Body of pancreas (tissue), 4 donors: ENCODE results near the gene RAB6B. TPM values are rescaled to one million over a fixed set of nuclear protein-coding genes. Genes with fewer than 3 reads are reported as not detected.

ENCODE experiments used
- ATAC-seq: fragments of 150-250 bp; one replicate; pipeline ENCODE4 v1.9.1; 2016
- DNase-seq, 4 donors: peaks; one replicate each; pipeline ENCODE4 v3.0.0-alpha.2; 2019
- H3K27ac ChIP-seq, 4 donors: fragments of 200-600 bp; sonication (generic); 1 replicate in 3 of 4; 2 replicates in 1 of 4; pipeline versions ENCODE4 v1.5.1 to v1.6.1; 2016 to 2019; ENCODE audit warnings: mild to moderate bottlenecking in 1 of 4, mixed read lengths in 1 of 4, moderate library complexity in 1 of 4
- H3K27me3 ChIP-seq, 2 donors: fragments of 200-600 bp; sonication (generic); one replicate each; pipeline ENCODE4 v1.6.0; 2016; ENCODE audit warnings: mild to moderate bottlenecking in 1 of 2
- H3K36me3 ChIP-seq, 2 donors: fragments of 200-600 bp; sonication (generic); replicated peaks in 1 of 2; 2 replicates each; pipeline ENCODE4 v1.5.1; 2016; ENCODE audit warnings: low read depth in 2 of 2; ENCODE audit not compliant: insufficient read depth in 1 of 2
- H3K4me1 ChIP-seq: fragments of 200-600 bp; sonication (generic); one replicate; pipeline ENCODE4 v1.6.0; 2016
- H3K4me3 ChIP-seq, 2 donors: fragments of 200-600 bp; sonication (generic); 1 replicate in 1 of 2; 2 replicates in 1 of 2; pipeline ENCODE4 v1.5.1; 2016 to 2019
- H3K9me3 ChIP-seq, 3 donors: fragments of 200-600 bp; sonication (generic); 1 replicate in 2 of 3; 2 replicates in 1 of 3; pipeline ENCODE4 v1.5.1; 2016
- POLR2A ChIP-seq, 3 donors: fragments of 450-650 bp; IDR thresholded peaks; one replicate each; pipeline ENCODE4 v1.6.1; 2016; ENCODE audit warnings: antibody characterized with exemption in 3 of 3, mild to moderate bottlenecking in 2 of 3
- WGBS, 2 donors: methylation state at CpG; one replicate each; pipeline ENCODE4 v1.1.5; 2017; 5-methylcytosine and 5-hydroxymethylcytosine counted together
- intact Hi-C: fragments of 100-400 bp; cut with DNase I; formaldehyde crosslinking; loops from one replicate; pipeline ENCODE4 v1.15.1; 2023
- total RNA-seq, 2 donors: library from RNA; depleted of rRNA; stranded (reverse); fragments of >200 nt; gene quantifications; one replicate each; pipeline ENCODE4 v1.1.0, GENCODE V29; 2016
- TF ChIP-seq, protein P1 (sequence below), 7 experiments: fragments of 450-650 bp in 4 of 7; fragments of 200-600 bp in 3 of 7; sonication (generic) in 3 of 7; IDR thresholded peaks; one replicate each; pipeline ENCODE4 v1.5.1; 2016 to 2019; ENCODE audit warnings: antibody characterized with exemption in 7 of 7

RAB6B gene
- total RNA-seq, 2 donors from 2014 or later = 2.6 to 3.0 TPM

- no peak for ATAC-seq
- H3K27ac ChIP-seq = no peak overlapping the region
- no peak for DNase-seq
- 82 to 86% methylated on average over 5 of the region's 5 CpGs for WGBS, 2 donors
- intact Hi-C loops = no loop called here
- no peaks in the 10 kb centered on the region for H3K27me3 ChIP-seq
- no peaks in the 10 kb centered on the region for H3K9me3 ChIP-seq
- H3K36me3 ChIP-seq = no peaks in the 10 kb centered on the region
- TF ChIP-seq POLR2A (IDR thresholded peaks at IDR 0.05) = no peak
- TF ChIP-seq, protein P1, sequence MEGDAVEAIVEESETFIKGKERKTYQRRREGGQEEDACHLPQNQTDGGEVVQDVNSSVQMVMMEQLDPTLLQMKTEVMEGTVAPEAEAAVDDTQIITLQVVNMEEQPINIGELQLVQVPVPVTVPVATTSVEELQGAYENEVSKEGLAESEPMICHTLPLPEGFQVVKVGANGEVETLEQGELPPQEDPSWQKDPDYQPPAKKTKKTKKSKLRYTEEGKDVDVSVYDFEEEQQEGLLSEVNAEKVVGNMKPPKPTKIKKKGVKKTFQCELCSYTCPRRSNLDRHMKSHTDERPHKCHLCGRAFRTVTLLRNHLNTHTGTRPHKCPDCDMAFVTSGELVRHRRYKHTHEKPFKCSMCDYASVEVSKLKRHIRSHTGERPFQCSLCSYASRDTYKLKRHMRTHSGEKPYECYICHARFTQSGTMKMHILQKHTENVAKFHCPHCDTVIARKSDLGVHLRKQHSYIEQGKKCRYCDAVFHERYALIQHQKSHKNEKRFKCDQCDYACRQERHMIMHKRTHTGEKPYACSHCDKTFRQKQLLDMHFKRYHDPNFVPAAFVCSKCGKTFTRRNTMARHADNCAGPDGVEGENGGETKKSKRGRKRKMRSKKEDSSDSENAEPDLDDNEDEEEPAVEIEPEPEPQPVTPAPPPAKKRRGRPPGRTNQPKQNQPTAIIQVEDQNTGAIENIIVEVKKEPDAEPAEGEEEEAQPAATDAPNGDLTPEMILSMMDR (IDR thresholded peaks at IDR 0.05) = no peak
- H3K4me3 ChIP-seq = no peak overlapping the region
- no peaks in the 10 kb centered on the region for H3K4me1 ChIP-seq
Measured at GRCh38 chr3:133901847-133902246, 6.2 kb upstream of the RAB6B start.

- no peak for DNase-seq
- Histone ChIP-seq H3K27ac (no peak overlapping the region), H3K9me3 (no peaks in the 10 kb centered on the region), H3K27me3 (no peaks in the 10 kb centered on the region), H3K4me1 (peaks cover 4% of the 10 kb centered on the region), H3K4me3 (no peak overlapping the region), H3K36me3 (no peaks in the 10 kb centered on the region)
- no peak for TF ChIP-seq POLR2A (IDR thresholded peaks at IDR 0.05)
- TF ChIP-seq, protein P1 (IDR thresholded peaks at IDR 0.05) = peak in 2 of 7 experiments; percentile 10 to 27
- WGBS, 2 donors = 80 to 92% methylated on average over 1 of the region's 1 CpG
- ATAC-seq = no peak
- intact Hi-C loops = no loop called here
Measured at GRCh38 chr3:133901083-133901482, 5.4 kb upstream of the RAB6B start.

GRCh38 chr3:133899311-133899710 lies 3.6 kb upstream of the RAB6B start:
- no peaks in the 10 kb centered on the region for H3K27me3 ChIP-seq
- no peak for TF ChIP-seq POLR2A (IDR thresholded peaks at IDR 0.05)
- TF ChIP-seq, protein P1 (IDR thresholded peaks at IDR 0.05) = no peak
- H3K36me3 ChIP-seq = no peaks in the 10 kb centered on the region
- no peak for DNase-seq
- no peak for ATAC-seq
- H3K4me1 ChIP-seq = peaks cover 12% of the 10 kb centered on the region
- no peak overlapping the region for H3K4me3 ChIP-seq
- no peaks in the 10 kb centered on the region for H3K9me3 ChIP-seq
- intact Hi-C loops = no loop called here
- H3K27ac ChIP-seq = no peak overlapping the region

DNA sequence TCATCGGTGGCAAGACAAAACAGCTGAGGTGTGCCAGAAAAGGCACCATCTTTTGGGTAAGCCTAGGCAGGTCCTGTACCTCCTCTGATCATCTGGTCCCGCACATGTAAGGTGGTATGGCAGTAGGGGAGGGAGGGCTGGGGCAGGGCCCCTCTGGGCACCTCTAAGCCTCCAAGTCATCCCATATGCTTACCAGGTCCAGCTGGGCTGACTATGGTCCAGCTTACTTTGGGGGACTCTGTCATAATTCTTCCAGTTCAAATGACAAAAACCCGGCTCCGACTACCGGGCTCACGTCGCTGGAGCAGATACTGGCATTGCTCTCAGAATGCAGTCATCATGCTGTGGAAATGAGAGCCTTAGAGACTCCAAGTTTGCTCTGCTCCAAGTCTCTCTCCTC lies 1.9 kb upstream of the RAB6B start:
- Histone ChIP-seq H3K36me3 (no peaks in the 10 kb centered on the region), H3K27ac (no peak overlapping the region), H3K4me1 (peaks cover 15% of the 10 kb centered on the region), H3K9me3 (no peaks in the 10 kb centered on the region), H3K27me3 (no peaks in the 10 kb centered on the region), H3K4me3 (no peak overlapping the region)
- DNase-seq (no peak), ATAC-seq (no peak)
- 76 to 93% methylated on average over 6 to 7 of the region's 7 CpGs for WGBS, 2 donors
- intact Hi-C loops = no loop called here
- TF ChIP-seq POLR2A (IDR thresholded peaks at IDR 0.05) = no peak
- TF ChIP-seq, protein P1 (IDR thresholded peaks at IDR 0.05) = no peak

- no peak for DNase-seq
- ATAC-seq = peak; percentile 19
- no peak overlapping the region for H3K27ac ChIP-seq
- H3K27me3 ChIP-seq = no peaks in the 10 kb centered on the region
- 16 to 19% methylated on average over 15 to 37 of the region's 37 CpGs for WGBS, 2 donors
- intact Hi-C loops = no loop called here
- H3K4me1 ChIP-seq = peaks cover 19% of the 10 kb centered on the region
- TF ChIP-seq, protein P1 (IDR thresholded peaks at IDR 0.05) = no peak
- no peak for TF ChIP-seq POLR2A (IDR thresholded peaks at IDR 0.05)
- peak overlapping the region; percentile 37 to 83 for H3K4me3 ChIP-seq
- H3K9me3 ChIP-seq = no peaks in the 10 kb centered on the region
- H3K36me3 ChIP-seq = no peaks in the 10 kb centered on the region
Measured at GRCh38 chr3:133896002-133896761, 500 bp upstream of the RAB6B start.
